Tibial nerve (tissue), 4 donors: Measurements from ENCODE around the gene WNT16.

ENCODE experiments used
- CTCF ChIP-seq, 5 experiments: fragments of 200-600 bp in 3 of 5; fragments of 450-650 bp in 2 of 5; sonication (generic) in 3 of 5; IDR thresholded peaks; one replicate each; pipeline ENCODE4 v1.5.1; 2016 to 2019; ENCODE audit warnings: antibody characterized with exemption in 5 of 5, mild to moderate bottlenecking in 3 of 5, moderate library complexity in 2 of 5
- EP300 ChIP-seq, 2 donors: sonication (generic); formaldehyde crosslinking; IDR thresholded peaks; one replicate each; pipeline ENCODE4 v1.6.1; 2017; ENCODE audit warnings: antibody characterized with exemption in 2 of 2, mild to moderate bottlenecking in 1 of 2
- POLR2A ChIP-seq, 2 donors: fragments of 450-650 bp; IDR thresholded peaks; one replicate each; pipeline ENCODE4 v1.6.1; 2017; ENCODE audit warnings: antibody characterized with exemption in 2 of 2, mild to moderate bottlenecking in 2 of 2, moderate library complexity in 2 of 2

GRCh38 chr7:121304102-121304658, 24.6 kb upstream of the WNT16 start:
- no peak for TF ChIP-seq CTCF (IDR thresholded peaks at IDR 0.05)
- no peak for TF ChIP-seq POLR2A (IDR thresholded peaks at IDR 0.05)
- no peak for TF ChIP-seq EP300 (IDR thresholded peaks at IDR 0.05)
